ENCODE results near the gene EXOC6B. TPM values are rescaled to one million over a fixed set of nuclear protein-coding genes. Genes with fewer than 3 reads are reported as not detected.

EXOC6B gene
- total and polyA plus RNA-seq, 8 donors: 3.4 to 57.2 (median 27.1) TPM

DNA sequence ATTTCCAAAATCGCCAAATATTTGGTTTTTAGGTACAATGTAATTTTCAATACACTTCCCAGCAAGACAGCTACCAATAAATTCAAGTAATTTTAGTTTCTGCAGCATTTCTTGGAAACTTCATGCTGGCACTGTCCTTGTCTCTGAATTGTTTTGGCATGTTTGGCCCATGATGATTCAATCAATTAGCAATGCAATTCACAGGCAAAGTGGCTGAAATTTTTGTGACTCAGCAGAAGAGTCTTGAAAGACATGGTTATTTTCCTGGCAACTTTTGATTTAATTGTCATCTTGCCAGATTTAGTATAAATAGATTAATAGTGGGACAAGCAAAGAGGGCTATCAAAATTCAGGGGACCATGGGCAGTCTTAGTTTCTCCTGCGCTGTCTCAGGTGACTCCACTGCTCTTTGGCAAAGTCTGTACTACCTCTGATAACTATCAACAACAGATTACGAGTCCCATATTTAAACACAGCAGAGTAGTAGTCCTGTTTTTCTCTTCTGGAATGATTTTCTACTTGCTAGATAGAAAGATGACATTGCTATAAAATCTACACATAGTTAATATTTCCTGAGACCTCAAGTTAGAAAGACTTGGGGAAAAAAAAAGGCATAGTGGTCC lies 589.3 kb downstream of the EXOC6B start:
- H3K27ac ChIP-seq: no peak overlapping the region
- intact Hi-C loops (cut with DNase I; ENCODE audit: low total_unique reads): no loop called here
- 54 to 77% (median 65%) methylated on average over 3 of the region's 3 CpGs for WGBS, 5 donors

DNA sequence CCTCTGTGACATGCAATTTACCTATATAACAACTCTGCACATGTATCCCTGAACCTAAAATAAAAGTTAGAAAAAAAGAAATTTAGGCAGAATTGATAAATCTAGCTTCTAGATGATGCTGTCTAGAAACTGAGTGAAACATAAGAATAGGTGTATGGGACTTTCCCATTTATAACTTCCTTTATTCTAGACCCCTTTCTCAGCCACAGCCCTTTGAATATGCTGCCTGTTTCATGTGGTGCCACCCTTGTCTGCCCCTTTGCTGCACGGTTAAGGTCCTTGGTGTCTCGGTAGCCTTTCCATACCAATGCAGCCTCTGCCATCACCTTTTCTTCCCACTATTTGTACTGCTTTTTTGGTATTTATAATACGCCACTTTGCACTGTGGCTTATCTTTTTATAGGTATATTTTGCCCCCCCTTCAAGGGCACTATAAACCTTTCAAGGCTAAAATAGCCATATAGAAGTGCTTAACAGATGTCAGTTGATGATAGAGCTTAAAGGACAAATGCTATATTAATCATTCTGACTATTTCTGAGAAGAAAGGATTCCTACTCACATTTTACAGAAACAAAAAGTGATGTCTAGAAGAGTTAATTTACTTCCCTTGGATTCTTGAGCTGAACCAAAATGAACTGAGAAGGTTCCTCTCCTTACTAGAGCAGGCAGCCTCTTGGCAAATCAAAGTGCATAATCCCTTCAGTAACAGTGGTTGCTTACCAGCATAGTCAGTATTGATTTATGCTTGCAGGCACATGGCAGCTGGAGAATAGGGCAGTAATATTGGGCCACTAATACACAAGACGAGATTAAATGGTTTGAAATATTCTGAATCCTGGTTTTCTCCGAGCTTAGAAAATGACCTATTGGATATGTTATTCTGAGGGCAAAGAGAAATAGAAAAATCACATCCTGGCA lies 590.1 kb downstream of the EXOC6B start:
- 81 to 91% (median 89%) methylated on average over 5 of the region's 5 CpGs for WGBS, 5 donors

More for the DNA sequence above, 589.3 kb downstream of the EXOC6B start:
- peak in 1 of 2 donors; percentile 6 for DNase-seq
- Histone ChIP-seq H3K27me3 (no peaks in the 10 kb centered on the region), H3K36me3 (no peaks in the 10 kb centered on the region), H3K9me3 (no peaks in the 10 kb centered on the region), H3K4me3 (no peak overlapping the region), H3K4me1 (peaks cover 0 to 23% (median 8%) of the 10 kb centered on the region in 4 donors)
- TF ChIP-seq POLR2AphosphoS5 (IDR thresholded peaks at IDR 0.05) (peak in 1 of 3 donors; percentile 24), POLR2A (IDR thresholded peaks at IDR 0.05) (no peak)
- TF ChIP-seq, protein P1, sequence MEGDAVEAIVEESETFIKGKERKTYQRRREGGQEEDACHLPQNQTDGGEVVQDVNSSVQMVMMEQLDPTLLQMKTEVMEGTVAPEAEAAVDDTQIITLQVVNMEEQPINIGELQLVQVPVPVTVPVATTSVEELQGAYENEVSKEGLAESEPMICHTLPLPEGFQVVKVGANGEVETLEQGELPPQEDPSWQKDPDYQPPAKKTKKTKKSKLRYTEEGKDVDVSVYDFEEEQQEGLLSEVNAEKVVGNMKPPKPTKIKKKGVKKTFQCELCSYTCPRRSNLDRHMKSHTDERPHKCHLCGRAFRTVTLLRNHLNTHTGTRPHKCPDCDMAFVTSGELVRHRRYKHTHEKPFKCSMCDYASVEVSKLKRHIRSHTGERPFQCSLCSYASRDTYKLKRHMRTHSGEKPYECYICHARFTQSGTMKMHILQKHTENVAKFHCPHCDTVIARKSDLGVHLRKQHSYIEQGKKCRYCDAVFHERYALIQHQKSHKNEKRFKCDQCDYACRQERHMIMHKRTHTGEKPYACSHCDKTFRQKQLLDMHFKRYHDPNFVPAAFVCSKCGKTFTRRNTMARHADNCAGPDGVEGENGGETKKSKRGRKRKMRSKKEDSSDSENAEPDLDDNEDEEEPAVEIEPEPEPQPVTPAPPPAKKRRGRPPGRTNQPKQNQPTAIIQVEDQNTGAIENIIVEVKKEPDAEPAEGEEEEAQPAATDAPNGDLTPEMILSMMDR (IDR thresholded peaks at IDR 0.05): no peak

DNA sequence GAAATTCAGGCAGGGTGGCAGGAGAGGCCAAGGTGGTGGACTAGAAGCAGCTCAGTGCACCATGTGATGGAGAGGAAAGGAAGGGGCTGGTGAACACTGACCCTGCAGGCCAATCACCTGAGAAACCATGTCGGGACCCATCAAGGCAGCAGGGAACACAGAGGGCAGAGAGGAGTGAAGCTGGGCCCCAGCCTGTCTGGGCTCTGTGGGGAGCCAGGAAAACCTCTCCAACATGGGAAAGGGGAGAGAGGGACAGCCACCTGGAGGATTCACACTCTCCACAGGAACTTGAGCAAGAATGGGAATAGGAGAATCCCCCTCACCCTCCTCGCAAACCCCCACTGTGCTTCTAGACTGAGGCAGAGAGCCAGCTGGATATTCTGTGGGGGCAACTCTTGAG lies 592.6 kb downstream of the EXOC6B start:
- H3K9me3 ChIP-seq: no peaks in the 10 kb centered on the region
- DNase-seq: no peak
- no peaks in the 10 kb centered on the region for H3K36me3 ChIP-seq
- H3K27ac ChIP-seq: no peak overlapping the region
- 76 to 83% (median 78%) methylated on average over 2 of the region's 2 CpGs for WGBS, 5 donors
- intact Hi-C loops (cut with DNase I; ENCODE audit: low total_unique reads): no loop called here
- no peak overlapping the region for H3K4me3 ChIP-seq
- peaks cover 0 to 15% (median 8%) of the 10 kb centered on the region in 4 donors for H3K4me1 ChIP-seq
- H3K27me3 ChIP-seq: no peaks in the 10 kb centered on the region
- TF ChIP-seq, protein P1 (IDR thresholded peaks at IDR 0.05): no peak
- TF ChIP-seq EP300 (IDR thresholded peaks at IDR 0.05) (no peak), POLR2A (IDR thresholded peaks at IDR 0.05) (no peak)

More for the DNA sequence above, 590.1 kb downstream of the EXOC6B start:
- Histone ChIP-seq H3K36me3 (no peaks in the 10 kb centered on the region), H3K4me1 (peaks cover 0 to 15% (median 8%) of the 10 kb centered on the region in 4 donors), H3K27me3 (no peaks in the 10 kb centered on the region), H3K4me3 (no peak overlapping the region), H3K9me3 (no peaks in the 10 kb centered on the region), H3K27ac (no peak overlapping the region)
- TF ChIP-seq EP300 (IDR thresholded peaks at IDR 0.05) (no peak), POLR2AphosphoS5 (IDR thresholded peaks at IDR 0.05) (no peak), POLR2A (IDR thresholded peaks at IDR 0.05) (no peak)
- TF ChIP-seq, protein P1 (IDR thresholded peaks at IDR 0.05): no peak
- intact Hi-C loops (cut with DNase I; ENCODE audit: low total_unique reads): no loop called here
- DNase-seq: no peak

GRCh38 chr2:72222829-72223564 lies 602.8 kb downstream of the EXOC6B start:
- no peaks in the 10 kb centered on the region for H3K27me3 ChIP-seq
- no peaks in the 10 kb centered on the region for H3K4me1 ChIP-seq
- WGBS, 5 donors: 62 to 74% (median 66%) methylated on average over 3 of the region's 3 CpGs
- H3K36me3 ChIP-seq: no peaks in the 10 kb centered on the region
- intact Hi-C loops (cut with DNase I; ENCODE audit: low total_unique reads): no loop called here
- DNase-seq: no peak
- H3K9me3 ChIP-seq: no peaks in the 10 kb centered on the region
- H3K4me3 ChIP-seq: no peak overlapping the region
- no peak overlapping the region for H3K27ac ChIP-seq
- TF ChIP-seq POLR2AphosphoS5 (IDR thresholded peaks at IDR 0.05) (no peak), POLR2A (IDR thresholded peaks at IDR 0.05) (no peak), EP300 (IDR thresholded peaks at IDR 0.05) (no peak)
- TF ChIP-seq, protein P1 (IDR thresholded peaks at IDR 0.05): no peak

Data from stomach (tissue), 9 donors.